Right atrium auricular region (tissue), 2 donors: ENCODE data around the gene KRTAP9-1. TPM values are rescaled to one million over a fixed set of nuclear protein-coding genes. Genes with fewer than 3 reads are reported as not detected.

ENCODE experiments used
- DNase-seq: peaks from one replicate; pipeline ENCODE4 v3.0.0-alpha.2; 2019; ENCODE audit warnings: low spot score
- H3K27ac ChIP-seq, 2 donors: fragments of 200-600 bp; sonication (generic); 1 replicate in 1 of 2; 2 replicates in 1 of 2; pipeline ENCODE4 v1.5.1; 2016 to 2019
- H3K27me3 ChIP-seq, 2 donors: fragments of 200-600 bp; sonication (generic); one replicate each; pipeline versions ENCODE4 v1.5.1 to v1.6.0; 2017 to 2019
- H3K36me3 ChIP-seq: fragments of 200-600 bp; sonication (generic); one replicate; pipeline ENCODE4 v1.5.1; 2016
- H3K4me1 ChIP-seq, 2 donors: fragments of 200-600 bp; sonication (generic); one replicate each; pipeline versions ENCODE4 v1.5.1 to v1.6.0; 2017 to 2019
- H3K4me3 ChIP-seq, 2 donors: fragments of 200-600 bp; sonication (generic); 1 replicate in 1 of 2; 2 replicates in 1 of 2; pipeline ENCODE4 v1.5.1; 2017 to 2019; ENCODE audit warnings: mild to moderate bottlenecking in 1 of 2, moderate library complexity in 1 of 2
- H3K9me3 ChIP-seq, 2 donors: fragments of 200-600 bp; sonication (generic); one replicate each; pipeline ENCODE4 v1.5.1; 2019
- CTCF ChIP-seq, 2 donors: fragments of 200-600 bp; sonication (generic); IDR thresholded peaks; one replicate each; pipeline ENCODE4 v1.5.1; 2019; ENCODE audit warnings: antibody characterized with exemption in 2 of 2
- total RNA-seq, 2 donors: library from RNA; depleted of rRNA; stranded (reverse); fragments of >200 nt; gene quantifications; one replicate each; pipeline ENCODE4 v1.1.0, GENCODE V29; 2016

Gene KRTAP9-1
- total RNA-seq, 2 donors from 2014 or later, result not detected

GRCh38 chr17:41177727-41178271 is 11.9 kb upstream of the KRTAP9-1 start, which contains the start of gene KRTAP4-2:
KRTAP4-2 (minus strand) TSS chr17:41178221; CDS start chr17:41178164, 57 bp downstream.
- TF ChIP-seq CTCF (IDR thresholded peaks at IDR 0.05), result no peak
- H3K27ac ChIP-seq, result no peak within 1 kb of the TSS
- no peaks in the 10 kb centered on the region for H3K9me3 ChIP-seq
- H3K36me3 ChIP-seq, result no peaks in the 10 kb centered on the region
- no peak within 1 kb of the TSS for H3K4me3 ChIP-seq
- H3K27me3 ChIP-seq, result no peaks in the 10 kb centered on the region
- no peak for DNase-seq
- no peaks in the 10 kb centered on the region for H3K4me1 ChIP-seq

GRCh38 chr17:41178341-41178740 is 11.3 kb upstream of the KRTAP9-1 start:
- DNase-seq, result no peak
- H3K9me3 ChIP-seq, result no peaks in the 10 kb centered on the region
- H3K27me3 ChIP-seq, result no peaks in the 10 kb centered on the region
- no peak overlapping the region for H3K27ac ChIP-seq
- TF ChIP-seq CTCF (IDR thresholded peaks at IDR 0.05), result no peak
- no peaks in the 10 kb centered on the region for H3K4me1 ChIP-seq
- H3K4me3 ChIP-seq, result no peak overlapping the region
- no peaks in the 10 kb centered on the region for H3K36me3 ChIP-seq

GRCh38 chr17:41178843-41179616 is 10.7 kb upstream of the KRTAP9-1 start:
- TF ChIP-seq CTCF (IDR thresholded peaks at IDR 0.05), result no peak
- no peak for DNase-seq
- H3K4me3 ChIP-seq, result no peak overlapping the region
- no peaks in the 10 kb centered on the region for H3K27me3 ChIP-seq
- no peaks in the 10 kb centered on the region for H3K36me3 ChIP-seq
- no peaks in the 10 kb centered on the region for H3K4me1 ChIP-seq
- H3K27ac ChIP-seq, result no peak overlapping the region
- H3K9me3 ChIP-seq, result no peaks in the 10 kb centered on the region

- Histone ChIP-seq H3K4me3 (no peak within 1 kb of the TSS), H3K9me3 (no peaks in the 10 kb centered on the region), H3K27ac (no peak within 1 kb of the TSS), H3K27me3 (no peaks in the 10 kb centered on the region), H3K36me3 (no peaks in the 10 kb centered on the region), H3K4me1 (no peaks in the 10 kb centered on the region)
- no peak for TF ChIP-seq CTCF (IDR thresholded peaks at IDR 0.05)
- DNase-seq, result no peak
Observed at GRCh38 chr17:41184480-41184961, 5.2 kb upstream of the KRTAP9-1 start, which contains the start of gene KRTAP4-1. KRTAP4-1 (minus strand) TSS chr17:41184911; CDS start chr17:41184854, 57 bp downstream.

- H3K4me1 ChIP-seq, result no peaks in the 10 kb centered on the region
- H3K4me3 ChIP-seq, result no peak overlapping the region
- no peak overlapping the region for H3K27ac ChIP-seq
- H3K36me3 ChIP-seq, result no peaks in the 10 kb centered on the region
- no peaks in the 10 kb centered on the region for H3K27me3 ChIP-seq
- DNase-seq, result no peak
- no peak for TF ChIP-seq CTCF (IDR thresholded peaks at IDR 0.05)
- H3K9me3 ChIP-seq, result no peaks in the 10 kb centered on the region
Observed at GRCh38 chr17:41185001-41185400, 4.7 kb upstream of the KRTAP9-1 start.
